Measurements from ENCODE around the gene OR2B6.
"Not testable (repeated sequence)": the region's sequence is repeated elsewhere in the genome, so short reads cannot be mapped to it uniquely, and the experiment has no call there.

GRCh38 chr6:27928041-27928440 lies 29.0 kb upstream of the OR2B6 start:
- not testable (repeated sequence) for TF ChIP-seq GABPA (IDR thresholded peaks at IDR 0.05; ENCODE audit: borderline replicate concordance, insufficient read depth, low read length); TAF1 (IDR thresholded peaks at IDR 0.05; ENCODE audit: low read depth, low read length); SIN3A (conservative IDR thresholded peaks at IDR 0.05 in 1 of 2, IDR thresholded peaks at IDR 0.05 in 1 of 2; ENCODE audit: low read depth in 1 of 2, low read length in 2 of 2); JUND (IDR thresholded peaks at IDR 0.05; ENCODE audit: low read length); EZH2 (IDR thresholded peaks at IDR 0.05; ENCODE audit: low read depth, low read length, severe bottlenecking); POLR2AphosphoS5 (IDR thresholded peaks at IDR 0.05; ENCODE audit: low read depth, low read length); MAFK (IDR thresholded peaks at IDR 0.05; ENCODE audit: low read depth, low read length); ZNF274 (IDR thresholded peaks at IDR 0.05; ENCODE audit: borderline replicate concordance, extremely low read depth, low read length); RAD21 (IDR thresholded peaks at IDR 0.05 in 1 of 2, conservative IDR thresholded peaks at IDR 0.05 in 1 of 2; ENCODE audit: low read depth in 2 of 2, low read length in 2 of 2)
- TF ChIP-seq, protein P1, sequence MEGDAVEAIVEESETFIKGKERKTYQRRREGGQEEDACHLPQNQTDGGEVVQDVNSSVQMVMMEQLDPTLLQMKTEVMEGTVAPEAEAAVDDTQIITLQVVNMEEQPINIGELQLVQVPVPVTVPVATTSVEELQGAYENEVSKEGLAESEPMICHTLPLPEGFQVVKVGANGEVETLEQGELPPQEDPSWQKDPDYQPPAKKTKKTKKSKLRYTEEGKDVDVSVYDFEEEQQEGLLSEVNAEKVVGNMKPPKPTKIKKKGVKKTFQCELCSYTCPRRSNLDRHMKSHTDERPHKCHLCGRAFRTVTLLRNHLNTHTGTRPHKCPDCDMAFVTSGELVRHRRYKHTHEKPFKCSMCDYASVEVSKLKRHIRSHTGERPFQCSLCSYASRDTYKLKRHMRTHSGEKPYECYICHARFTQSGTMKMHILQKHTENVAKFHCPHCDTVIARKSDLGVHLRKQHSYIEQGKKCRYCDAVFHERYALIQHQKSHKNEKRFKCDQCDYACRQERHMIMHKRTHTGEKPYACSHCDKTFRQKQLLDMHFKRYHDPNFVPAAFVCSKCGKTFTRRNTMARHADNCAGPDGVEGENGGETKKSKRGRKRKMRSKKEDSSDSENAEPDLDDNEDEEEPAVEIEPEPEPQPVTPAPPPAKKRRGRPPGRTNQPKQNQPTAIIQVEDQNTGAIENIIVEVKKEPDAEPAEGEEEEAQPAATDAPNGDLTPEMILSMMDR (IDR thresholded peaks at IDR 0.05; ENCODE audit: control extremely low read depth in 1 of 3, insufficient read depth in 1 of 3, low read depth in 1 of 3, low read length in 3 of 3) = not testable (repeated sequence)
